Stimulated activated CD4-positive, alpha-beta T cell treated with anti-CD3 and anti-CD28 coated beads, Interleukin-4, amount 100 ng/mL, for 24 hours (primary cell): ENCODE results near the gene CTNNA2.

Source experiments
- DNase-seq: peaks from one replicate; pipeline ENCODE4 v3.0.0-alpha.2; 2020

CTNNA2 gene

DNA sequence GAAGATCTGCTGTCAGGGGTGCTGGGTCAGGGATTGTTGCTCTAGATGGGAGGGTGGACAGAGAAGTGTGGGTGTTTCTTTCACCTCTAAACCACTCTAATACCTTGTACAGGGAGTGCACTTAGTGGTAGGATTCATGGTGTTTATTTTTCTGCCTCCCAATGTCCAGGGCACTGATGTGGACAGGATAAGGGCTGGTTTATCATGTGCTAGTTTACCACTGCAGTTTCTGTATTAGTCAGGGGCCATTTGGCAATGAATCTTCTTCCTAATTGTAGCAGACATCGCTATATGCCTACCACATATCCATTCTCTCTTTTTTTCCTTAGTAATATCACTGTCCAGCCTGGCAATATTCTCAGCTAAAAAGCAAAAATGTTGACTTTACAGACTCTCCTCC, 842.0 kb downstream of the CTNNA2 start:
- DNase-seq, result no peak

- DNase-seq, result no peak
Observed at GRCh38 chr2:80361904-80362303, 849.1 kb downstream of the CTNNA2 start.

- DNase-seq, result no peak
Observed at GRCh38 chr2:80363330-80363729, 850.5 kb downstream of the CTNNA2 start.

DNA sequence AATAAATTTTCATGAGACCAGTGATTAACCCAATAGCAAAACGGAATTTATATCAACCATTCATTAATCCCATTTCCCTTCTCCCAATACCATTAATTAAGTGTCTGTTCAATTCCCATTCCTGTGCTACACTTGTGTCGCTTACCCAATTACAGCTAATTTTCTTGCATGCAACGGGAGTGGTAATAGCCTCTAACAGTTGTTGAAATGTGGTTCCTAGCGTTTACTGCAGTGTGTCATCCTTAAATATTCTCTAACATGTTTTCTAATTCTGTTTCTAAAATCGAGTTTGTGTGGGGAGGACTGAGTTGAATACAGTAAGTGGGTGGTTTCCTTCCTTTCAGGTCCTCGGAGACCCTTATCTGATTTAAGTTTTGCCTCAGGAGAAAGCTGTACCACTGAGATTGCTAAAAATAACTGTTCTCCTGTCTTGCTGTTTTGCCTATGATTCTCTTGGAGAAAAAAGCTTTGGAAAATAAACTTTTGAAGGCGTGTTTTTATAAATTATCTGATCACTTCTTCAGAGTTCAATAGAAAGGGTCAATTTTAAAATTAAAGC, 851.0 kb downstream of the CTNNA2 start:
- DNase-seq, result no peak

DNA sequence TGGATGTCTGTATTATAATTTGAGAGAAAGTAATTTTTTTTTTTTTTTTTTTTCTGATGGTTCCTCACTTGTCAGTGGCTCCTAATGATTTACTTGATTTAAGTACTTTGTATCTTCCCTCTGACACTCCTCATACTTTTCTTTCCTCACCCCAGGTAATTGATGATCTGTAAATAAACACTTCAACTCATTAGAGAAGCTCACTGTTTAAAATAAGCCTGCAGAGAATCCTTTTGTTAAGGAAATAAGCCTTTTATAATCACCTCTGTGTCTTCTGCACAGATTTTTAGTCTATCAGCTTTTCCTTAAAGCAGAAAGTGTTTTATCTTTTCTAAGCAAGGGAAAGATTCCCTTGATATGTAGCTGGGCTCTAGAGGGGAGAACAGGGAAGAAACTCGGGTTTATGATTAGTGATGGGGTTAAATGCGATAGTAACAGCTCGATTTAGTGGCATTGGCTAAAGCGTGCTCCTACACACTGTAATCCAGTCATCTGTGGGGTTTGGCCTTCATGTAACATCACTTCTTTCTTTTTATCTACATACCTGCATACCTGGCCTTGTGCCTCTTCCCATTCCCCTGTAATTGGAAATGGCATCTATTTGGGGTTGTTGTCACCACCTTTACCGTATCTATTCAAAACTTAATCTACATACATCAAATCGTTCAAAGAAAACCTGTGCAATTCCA, 851.8 kb downstream of the CTNNA2 start:
- no peak for DNase-seq

GRCh38 chr2:80365762-80366161, 852.9 kb downstream of the CTNNA2 start:
- DNase-seq, result no peak

- DNase-seq, result no peak
Observed at GRCh38 chr2:80370375-80371009, 857.6 kb downstream of the CTNNA2 start.

DNA sequence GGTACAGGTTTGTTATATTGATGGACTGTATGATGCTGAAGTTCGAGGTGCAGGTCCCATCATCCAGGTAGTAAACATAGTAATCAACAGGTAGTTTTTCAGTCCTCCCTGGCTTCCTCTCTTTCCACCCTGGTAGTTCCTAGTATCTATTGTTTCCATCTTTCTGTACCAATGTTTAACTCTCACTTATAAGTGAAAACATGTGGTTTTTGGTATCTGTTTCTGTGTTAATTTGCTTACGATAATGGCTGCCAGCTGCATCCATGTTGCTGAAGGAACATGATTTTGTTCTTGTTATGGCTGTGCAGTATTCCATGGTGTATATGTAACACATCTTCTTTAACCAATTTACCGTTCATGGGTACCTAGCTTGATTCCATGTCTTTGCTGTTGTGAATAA, 861.3 kb downstream of the CTNNA2 start:
- no peak for DNase-seq

DNA sequence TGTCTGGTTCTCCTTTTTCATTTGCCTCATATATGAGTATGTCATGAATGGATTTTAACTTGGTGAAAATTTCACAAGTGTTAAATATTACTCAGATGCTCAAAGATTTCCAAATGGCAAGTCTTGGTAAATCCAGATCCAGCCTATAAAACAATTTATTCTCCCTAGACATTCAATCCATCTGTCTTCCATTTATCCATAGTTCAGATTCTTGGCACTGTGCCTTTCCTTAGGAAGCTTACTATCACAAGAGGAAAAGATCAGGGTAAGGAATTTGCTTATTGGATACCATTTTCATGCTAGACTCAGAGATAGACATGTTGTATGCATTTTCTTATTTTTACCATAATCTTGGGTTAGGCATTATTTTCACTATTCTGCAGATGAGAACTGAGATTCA, 864.2 kb downstream of the CTNNA2 start:
- no peak for DNase-seq

DNA sequence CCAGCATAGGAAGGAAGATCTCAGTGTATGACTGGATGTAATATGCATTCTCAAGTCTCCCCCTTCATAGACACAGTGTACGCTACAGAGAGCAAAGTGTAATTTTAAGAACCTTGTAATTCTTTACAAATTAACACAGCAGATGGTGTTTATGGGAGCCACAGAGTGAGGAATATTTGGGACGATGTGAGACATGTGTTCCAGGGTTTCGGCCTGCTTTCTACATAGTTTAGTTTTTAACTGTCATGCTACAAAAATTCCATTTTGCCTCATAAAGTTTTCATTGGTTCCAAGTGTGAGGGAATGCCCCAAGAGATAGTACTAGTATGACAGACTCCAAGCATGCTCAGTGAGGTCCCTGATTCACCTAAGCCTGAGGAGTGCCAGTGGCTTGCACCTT, 867.9 kb downstream of the CTNNA2 start:
- DNase-seq, result no peak

GRCh38 chr2:80381666-80382065, 868.8 kb downstream of the CTNNA2 start:
- DNase-seq, result no peak

DNA sequence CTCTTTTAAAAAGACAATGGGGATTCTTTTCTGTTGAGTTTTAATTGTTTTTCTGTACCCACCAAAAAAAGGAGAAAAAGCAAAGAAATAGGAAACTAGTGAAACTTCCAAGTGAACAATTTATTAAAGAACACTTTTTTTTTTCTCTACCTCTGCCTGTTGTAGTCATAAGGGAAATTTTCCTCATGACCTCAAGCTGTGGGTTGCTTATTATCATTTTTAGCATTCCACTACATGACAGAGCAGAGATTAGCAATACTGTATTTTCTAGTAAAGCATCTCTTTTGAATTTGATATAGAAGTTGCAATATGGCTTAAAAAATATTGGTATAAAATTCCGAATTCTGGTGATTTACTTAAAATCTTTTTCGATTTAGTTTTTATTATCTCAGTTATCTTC, 879.6 kb downstream of the CTNNA2 start:
- no peak for DNase-seq

- no peak for DNase-seq
Observed at GRCh38 chr2:80393991-80394390, 881.1 kb downstream of the CTNNA2 start.

DNA sequence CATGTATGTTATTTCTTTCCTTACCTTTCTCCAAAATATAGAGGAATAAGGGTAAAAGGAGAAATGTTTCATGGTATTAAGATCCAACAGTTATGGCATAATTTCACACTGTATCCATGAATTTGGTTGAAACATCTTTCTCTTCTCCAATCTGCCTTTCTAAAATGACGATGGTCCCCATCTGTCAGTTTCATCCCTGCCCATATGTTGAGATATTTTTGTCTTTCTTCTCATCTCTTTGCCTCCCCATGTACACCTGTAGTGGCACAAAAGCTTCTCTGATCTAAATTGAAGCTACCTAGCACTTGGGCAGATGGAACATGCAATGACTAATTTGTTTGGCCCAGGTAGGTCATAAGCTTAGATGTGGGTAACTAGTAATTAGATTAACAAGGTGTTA, 882.4 kb downstream of the CTNNA2 start:
- DNase-seq, result no peak

GRCh38 chr2:80396276-80396675, 883.4 kb downstream of the CTNNA2 start:
- DNase-seq, result no peak

GRCh38 chr2:80403081-80403480, 890.2 kb downstream of the CTNNA2 start:
- DNase-seq, result no peak

DNA sequence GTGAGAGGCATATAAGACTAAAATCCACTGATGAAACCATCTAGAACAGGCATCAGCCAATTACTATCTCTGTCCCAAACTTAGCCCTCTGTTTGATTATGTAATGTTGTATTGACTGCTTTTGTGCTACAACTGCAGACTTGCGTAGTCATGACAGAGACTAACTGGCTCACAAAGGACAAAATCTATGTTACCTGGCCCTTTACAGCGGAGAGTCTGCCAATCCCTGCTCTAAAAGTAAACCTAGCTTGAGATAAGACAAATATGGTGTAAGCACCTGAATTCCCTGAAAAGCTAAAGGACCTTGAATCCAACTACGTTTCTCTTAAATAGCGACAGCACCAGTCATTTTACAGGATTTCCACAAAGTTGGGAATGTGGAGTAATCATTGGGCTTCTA, 894.5 kb downstream of the CTNNA2 start:
- DNase-seq, result no peak

DNA sequence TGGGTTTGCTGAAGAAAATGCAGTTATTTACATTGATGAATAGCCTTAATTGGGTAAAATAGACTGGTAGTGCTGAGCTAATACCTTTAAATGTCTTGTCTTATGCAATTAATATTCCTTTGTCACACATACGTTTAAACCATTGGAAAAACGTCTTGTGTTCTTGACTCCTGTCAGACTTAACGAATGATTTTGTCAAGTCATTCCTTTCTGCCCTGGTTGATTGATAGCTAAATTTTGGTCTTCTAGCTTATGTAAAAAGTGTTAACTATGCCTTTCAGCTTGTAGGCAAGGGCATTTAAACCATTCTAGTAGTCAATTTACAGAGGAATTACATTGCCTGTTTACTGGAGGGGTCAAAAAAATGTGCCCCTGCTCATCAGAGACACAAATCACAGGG, 897.5 kb downstream of the CTNNA2 start:
- no peak for DNase-seq

GRCh38 chr2:80413136-80413535, 900.3 kb downstream of the CTNNA2 start:
- no peak for DNase-seq

- no peak for DNase-seq
Observed at GRCh38 chr2:80417737-80418136, 904.9 kb downstream of the CTNNA2 start.

DNA sequence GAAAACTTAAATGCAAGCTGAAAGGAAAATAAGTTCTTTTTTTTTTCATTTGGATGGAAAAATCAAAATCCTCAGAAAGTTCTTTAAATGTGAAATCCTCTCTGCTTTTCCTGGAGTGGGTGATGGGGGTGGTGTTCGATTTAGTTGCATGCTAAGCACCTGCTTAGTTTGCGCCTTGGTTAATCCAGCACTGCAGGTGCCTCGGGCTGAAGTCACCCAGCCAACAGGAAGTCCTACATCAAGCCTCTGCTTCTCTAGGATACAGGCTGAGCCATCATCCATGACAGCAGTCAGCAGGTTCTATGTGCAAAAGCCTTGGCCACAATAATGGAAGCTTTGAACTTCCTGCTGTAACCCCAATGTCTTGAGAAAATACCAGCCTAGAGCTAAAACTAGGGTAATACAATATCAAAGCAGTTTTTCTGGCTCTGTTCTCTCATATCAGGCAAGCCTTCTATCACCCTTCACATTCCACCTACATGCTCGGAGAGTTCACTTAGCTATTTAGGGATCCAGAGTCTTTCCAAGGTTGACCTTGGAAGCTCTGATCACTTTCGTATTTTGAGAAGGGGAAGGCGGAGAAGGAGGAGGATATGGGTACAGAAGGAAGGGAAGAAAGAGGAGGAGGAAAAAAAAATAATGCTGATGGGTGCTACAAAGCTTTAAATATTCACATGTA, 907.8 kb downstream of the CTNNA2 start:
- no peak for DNase-seq

GRCh38 chr2:80429251-80429650, 916.4 kb downstream of the CTNNA2 start:
- no peak for DNase-seq

DNA sequence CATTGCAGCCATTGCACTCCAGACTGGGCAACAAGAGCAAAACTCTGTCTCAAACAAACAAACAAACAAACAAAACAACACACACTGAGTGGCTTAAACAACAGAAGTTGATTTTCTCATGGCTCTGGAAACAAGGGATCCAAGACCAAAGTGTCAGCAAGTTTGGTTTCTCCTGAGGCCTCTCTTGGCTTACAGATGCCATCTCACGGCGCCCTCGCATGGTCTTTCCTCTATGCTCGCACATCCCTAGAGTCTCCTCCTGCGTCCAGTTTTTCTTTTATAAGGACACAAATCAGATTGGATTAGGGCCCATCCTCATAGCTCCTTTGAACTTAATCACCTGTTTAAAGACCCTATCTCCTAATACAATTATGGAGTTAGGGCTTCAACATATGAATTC, 925.1 kb downstream of the CTNNA2 start:
- no peak for DNase-seq

- no peak for DNase-seq
Observed at GRCh38 chr2:80438686-80439085, 925.8 kb downstream of the CTNNA2 start.
